HG03354 (cell line): ENCODE data around the gene SPDYE1.
"Not testable (repeated sequence)": the region's sequence is repeated elsewhere in the genome, so short reads cannot be mapped to it uniquely, and the experiment has no call there.

Experiments used
- ATAC-seq: cut with Tn5 transposase; IDR thresholded peaks from one replicate; pipeline ENCODE4 v1.9.1; 2021; ENCODE audit warnings: mild to moderate bottlenecking; ENCODE audit not compliant: unreplicated experiment, poor library complexity, severe bottlenecking

The SPDYE1 gene

DNA sequence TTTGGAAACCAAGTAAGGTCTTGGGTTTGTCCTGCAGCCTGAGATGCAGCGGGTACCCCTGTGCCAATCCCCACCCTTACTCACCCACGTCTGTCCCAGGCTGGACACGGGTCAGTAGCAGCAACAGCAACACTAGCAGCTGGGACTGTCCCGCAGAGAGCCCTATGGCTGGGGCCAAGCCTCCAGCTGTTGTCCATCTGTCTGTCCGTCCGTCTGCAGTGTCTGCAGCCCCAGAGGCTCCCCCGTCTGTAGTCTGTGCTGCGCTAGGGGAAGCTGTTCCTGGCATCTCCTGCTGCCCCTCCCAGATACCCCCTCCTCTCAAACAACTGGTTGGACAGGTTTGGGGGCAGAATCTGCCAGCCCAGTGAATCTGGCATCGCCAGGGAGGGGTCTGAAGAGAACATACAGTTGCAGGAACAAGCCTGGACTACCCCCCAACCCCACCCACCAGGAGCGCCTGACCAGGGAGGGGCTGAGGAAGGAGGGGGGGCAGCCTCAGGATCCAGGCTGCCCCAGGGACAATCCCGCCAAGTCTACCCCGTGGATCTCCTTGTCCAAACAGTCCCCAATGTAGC, 7.6 kb upstream of the SPDYE1 start:
- not testable (repeated sequence) for ATAC-seq

- ATAC-seq, result not testable (repeated sequence)
These were observed 6.9 kb upstream of the SPDYE1 start for GRCh38 chr7:43990829-43991228.

GRCh38 chr7:43992896-43993295, 4.8 kb upstream of the SPDYE1 start:
- peak; percentile 79 for ATAC-seq

GRCh38 chr7:43994681-43995080, 3.0 kb upstream of the SPDYE1 start:
- ATAC-seq, result not testable (repeated sequence)

- not testable (repeated sequence) for ATAC-seq
These were observed 14.4 kb downstream of the SPDYE1 start for GRCh38 chr7:44012081-44012480.

DNA sequence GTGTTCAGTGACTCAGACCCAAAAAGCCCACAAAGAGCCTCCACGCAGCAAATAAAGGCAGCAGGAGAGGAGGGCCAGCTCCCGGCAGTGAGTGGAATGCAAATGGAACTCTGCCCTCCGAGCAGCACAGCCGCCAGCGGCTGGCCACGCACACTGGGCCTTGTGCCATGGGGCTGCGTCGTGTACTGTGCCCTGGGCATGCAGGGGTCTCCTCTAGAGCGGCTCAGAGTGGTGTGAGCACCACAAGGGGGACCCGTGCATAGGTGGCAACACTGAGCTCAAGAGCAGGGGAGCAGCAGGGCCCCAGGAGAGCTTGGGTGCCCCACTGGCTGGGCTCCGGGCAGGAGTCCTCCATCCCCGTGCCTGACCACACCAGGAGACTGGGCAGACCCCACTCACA, 17.4 kb downstream of the SPDYE1 start:
- ATAC-seq, result not testable (repeated sequence)

DNA sequence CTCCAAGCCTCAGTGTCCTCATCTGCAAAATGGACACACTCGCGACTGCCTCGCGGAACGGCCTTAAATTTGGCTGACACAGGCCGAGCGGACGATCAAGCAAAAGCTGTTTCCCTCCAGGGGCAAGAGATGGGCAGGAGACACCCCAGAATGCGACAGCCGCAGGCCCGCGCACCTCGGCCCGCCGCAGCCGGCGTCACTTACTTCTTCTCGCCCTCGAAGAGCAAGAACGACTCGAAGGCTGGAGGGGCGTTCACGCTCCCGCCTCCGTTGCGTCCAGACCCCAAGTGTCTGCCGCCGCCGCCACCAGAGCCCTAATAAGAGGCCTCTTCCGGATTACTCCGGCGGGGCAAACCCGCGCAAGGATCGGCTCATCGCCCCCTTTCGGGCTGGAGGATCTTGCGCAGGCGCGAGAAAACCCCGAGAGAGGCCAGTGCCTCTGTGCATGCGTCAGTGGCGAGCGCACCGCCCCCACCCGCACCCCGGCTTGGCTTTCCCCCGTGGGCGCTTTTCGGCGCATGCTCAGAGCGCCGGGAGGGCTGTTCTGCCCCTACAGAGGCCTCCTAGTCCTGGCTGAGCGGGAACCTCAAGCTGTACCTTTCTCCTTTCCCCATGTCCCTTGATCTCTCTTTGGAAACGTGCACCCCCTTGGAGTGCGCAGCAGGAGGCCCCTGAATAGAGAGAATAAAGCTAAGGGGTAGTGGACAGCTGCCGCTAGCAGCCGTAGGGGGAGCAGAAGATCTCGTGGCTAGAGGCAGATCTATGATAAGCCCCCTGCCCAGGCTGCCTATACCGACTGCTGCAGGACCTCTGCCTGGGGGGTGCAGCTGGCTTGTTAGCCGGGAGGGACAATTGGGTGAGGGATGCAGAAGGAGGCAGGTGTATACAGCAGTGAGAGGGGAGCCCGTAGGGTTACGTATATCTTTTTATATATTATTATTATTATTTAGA, 21.4 kb downstream of the SPDYE1 start:
- ATAC-seq, result peak; percentile 93

DNA sequence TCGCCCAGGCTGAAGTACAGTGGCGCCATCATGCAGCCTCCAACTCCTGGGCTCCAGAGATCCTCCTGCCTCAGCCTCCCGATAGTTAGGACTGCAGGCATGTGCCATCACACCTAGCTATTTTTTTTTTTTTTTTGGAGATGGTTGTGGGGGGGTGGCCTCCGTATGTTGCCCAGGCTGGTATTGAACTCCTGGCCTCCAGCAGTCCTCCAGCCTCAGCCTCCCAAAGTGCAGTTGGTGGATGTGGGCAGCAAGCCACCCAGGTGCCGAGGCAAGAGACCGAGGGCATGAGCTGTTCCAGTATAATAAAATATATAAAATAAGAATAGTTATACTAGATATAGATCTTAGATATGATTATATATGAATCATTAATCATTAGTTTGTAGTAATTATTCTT, 22.1 kb downstream of the SPDYE1 start:
- not testable (repeated sequence) for ATAC-seq

DNA sequence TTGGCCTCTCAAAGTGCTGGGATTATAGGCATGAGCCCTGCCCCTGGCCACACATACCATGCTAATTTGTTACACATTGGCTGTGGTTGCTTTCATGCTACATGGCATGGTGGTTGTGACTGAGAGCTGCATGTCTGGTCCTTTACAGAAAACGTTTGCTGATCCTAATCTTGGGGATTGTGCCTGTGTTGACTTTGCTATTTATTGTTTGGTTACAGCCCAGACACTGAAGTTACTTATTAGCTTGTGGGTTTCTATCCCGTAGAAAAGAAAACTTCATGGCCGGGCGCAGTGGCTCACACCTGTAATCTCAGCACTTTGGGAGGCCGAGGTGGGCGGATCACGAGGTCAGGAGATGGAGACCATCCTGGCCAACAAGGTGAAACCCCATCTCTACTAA, 24.4 kb downstream of the SPDYE1 start:
- ATAC-seq, result not testable (repeated sequence)

DNA sequence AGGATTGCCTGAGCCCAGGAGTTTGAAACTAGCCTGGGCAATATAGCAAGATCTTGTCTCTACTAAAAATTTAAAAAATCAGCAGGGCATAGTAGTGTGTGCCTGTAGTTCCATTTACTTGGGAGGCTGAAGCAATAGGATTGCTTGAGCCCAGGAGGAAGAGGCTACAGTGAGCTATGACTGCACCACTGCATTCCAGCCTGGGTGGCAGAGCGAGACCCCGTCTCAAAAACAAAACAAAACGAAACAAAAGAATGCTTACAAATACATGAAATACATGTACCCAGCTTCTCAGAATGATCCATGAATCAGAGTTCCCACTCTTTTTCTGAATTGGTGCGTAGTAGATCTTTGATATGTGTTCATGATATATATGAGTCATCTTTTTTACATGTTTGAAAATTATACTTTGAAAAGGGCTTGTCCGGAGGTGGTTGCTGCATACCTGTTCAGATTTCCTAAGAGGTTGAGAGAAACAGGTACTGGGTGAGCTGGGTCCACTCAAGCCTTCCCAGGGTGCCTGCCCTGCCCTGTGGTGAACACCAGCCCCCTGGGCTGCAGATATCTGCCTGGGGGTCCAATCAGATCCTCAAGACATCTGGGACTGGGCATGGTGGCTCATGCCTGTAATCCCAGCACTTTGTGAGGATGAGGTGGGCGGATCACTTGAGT, 25.2 kb downstream of the SPDYE1 start:
- ATAC-seq, result not testable (repeated sequence)

- ATAC-seq, result not testable (repeated sequence)
These were observed 31.7 kb downstream of the SPDYE1 start for GRCh38 chr7:44029433-44029832.

- not testable (repeated sequence) for ATAC-seq
These were observed 32.3 kb downstream of the SPDYE1 start for GRCh38 chr7:44030029-44030428.

DNA sequence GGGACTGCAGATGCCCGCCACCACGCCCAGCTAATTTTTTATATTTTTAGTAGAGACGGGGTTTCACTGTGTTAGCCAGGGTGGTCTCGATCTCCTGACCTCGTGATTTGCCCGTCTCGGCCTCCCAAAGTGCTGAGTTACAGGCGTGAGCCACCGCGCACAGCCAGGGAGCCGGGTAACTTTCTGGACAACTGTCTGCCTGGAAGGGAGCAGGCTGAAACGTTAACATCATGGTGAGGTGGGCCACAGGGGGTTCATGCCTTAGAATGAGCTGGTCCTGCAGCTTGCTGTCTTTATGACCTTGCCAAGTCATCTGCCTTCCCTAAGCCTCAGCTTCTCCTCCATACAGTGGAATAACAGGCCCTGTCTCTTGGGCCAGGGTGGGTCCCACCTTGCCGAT, 33.6 kb downstream of the SPDYE1 start:
- not testable (repeated sequence) for ATAC-seq

GRCh38 chr7:44032031-44032430, 34.3 kb downstream of the SPDYE1 start:
- ATAC-seq, result not testable (repeated sequence)

DNA sequence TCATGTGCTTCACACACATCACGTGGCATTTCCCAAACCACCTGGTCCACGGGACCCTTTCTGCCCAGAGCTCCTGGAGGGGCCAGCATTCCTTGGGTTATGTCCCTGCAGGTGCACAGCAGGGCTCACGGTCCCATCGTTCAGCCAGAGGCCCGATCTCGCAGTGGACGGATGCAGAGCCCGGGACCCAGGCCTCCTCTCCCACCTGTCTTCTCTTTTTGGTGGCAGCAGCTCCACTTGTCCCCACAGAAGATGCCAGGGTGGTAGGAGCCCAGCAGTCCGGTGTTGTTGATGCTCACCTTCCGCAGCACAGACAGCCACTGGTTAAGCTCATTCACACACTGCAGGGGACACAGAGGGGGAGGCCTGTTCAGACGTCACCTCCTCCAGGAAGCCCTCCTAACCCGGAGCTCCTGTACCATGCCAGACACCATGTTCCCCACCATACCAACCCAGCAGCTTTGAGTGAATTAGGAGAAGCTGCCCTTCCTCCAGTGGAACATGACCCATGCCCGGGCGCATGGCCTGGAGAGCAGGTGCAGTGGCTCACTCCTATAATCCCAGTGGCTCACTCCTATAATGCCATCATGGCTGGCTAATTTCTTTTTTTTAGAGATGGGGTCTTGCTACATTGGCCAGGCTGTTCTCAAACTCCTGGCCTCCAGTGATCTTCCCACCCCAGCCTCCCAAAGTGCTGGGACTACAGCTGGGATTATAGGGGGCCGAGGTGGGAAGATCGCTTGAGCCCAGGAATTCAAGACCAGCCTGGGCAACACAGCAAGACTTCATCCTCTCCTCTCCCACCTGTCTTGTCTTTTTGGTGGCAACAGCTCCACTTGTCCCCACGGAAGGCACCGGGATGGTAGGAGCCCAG, 36.5 kb downstream of the SPDYE1 start:
- not testable (repeated sequence) for ATAC-seq

DNA sequence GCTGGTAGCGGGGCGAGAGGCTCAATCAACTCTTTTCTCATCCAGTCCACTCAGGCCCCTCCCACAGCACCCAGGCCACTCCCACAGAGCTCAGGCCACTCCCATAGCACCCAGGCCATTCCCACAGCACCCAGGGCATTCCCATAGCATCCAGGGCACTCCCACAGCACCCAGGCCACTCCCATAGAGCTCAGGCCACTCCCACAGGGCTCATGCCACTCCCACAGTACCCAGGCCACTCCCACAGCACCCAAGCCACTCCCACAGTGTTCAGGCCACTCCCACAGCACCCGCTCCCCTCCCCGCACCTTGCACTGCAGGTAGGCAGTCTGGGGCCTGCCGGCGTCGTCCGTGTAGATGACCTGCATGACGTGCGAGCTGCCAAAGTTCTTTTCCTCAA, 38.7 kb downstream of the SPDYE1 start:
- not testable (repeated sequence) for ATAC-seq

DNA sequence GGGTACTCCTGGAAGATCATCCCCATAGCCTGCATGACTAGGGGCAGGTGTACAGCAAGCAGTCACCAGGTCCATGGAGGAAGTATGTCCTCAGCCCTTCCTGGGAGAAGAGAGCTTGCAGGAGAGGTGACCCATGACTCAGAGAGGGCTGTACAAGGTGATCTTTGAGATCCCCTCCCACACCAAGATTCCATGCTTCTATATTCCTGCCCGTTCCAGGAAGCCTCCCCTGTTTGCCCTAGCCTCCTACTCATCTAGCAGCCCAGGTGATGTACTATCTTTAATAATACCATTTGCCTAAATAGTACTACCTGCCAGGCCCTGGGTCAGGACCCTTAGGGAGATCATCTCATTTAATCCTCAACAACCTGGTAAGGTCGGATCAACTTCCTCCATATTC, 40.3 kb downstream of the SPDYE1 start:
- ATAC-seq, result not testable (repeated sequence)

DNA sequence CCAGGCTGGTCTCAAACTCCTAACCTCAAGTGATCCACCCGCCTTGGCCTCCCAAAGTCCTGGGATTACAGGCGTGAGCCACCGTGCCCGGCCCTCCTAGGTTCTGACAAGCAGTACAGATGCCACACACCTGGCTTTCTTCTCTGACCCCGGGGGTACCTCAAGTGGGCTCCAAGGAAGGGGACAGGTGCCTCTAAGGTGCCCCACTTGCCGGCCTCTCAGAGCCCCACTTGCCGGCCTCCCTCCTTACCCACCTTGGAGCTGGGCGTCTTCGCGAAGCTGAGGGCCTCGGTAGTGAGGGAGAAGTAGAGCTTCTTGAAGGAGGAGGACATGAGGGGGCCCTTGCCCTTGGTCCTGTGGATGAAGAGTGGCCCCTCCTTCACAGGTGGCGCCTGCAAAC, 40.9 kb downstream of the SPDYE1 start:
- ATAC-seq, result not testable (repeated sequence)

- ATAC-seq, result peak; percentile 71
These were observed 41.4 kb downstream of the SPDYE1 start for GRCh38 chr7:44038961-44039558.
